Measurements from ENCODE around the gene MYO9A.

- TF ChIP-seq CTCF (IDR thresholded peaks at IDR 0.05; ENCODE audit: poor library complexity) (no peak), EZH2phosphoT487 (IDR thresholded peaks at IDR 0.05; ENCODE audit: low read depth, severe bottlenecking, unreplicated experiment) (no peak)
Measured at GRCh38 chr15:72037321-72037720, 80.6 kb downstream of the MYO9A start.

Data from hepatocyte (in vitro differentiated cells).